ENCODE data around the gene NRARP.
"Not testable (repeated sequence)": the region's sequence is repeated elsewhere in the genome, so short reads cannot be mapped to it uniquely, and the experiment has no call there.

Gene NRARP

GRCh38 chr9:137302118-137302448, at the start of gene NRARP:
Gene NRARP, minus strand, starts transcription at chr9:137302271. Its CDS starts 343 bp downstream, at chr9:137301928.
- DNase-seq: peak; percentile 49 to 82

GRCh38 chr9:137350696-137351584, 48.9 kb upstream of the NRARP start:
- no peak for DNase-seq

- DNase-seq: no peak
These were observed 47.5 kb upstream of the NRARP start for GRCh38 chr9:137349471-137350033.

- no peak for DNase-seq
These were observed 46.8 kb upstream of the NRARP start for GRCh38 chr9:137348769-137349470.

- no peak for DNase-seq
These were observed 45.9 kb upstream of the NRARP start for GRCh38 chr9:137347928-137348327.

- DNase-seq: no peak
These were observed 40.4 kb upstream of the NRARP start for GRCh38 chr9:137342482-137342881.

GRCh38 chr9:137341227-137341626, 39.2 kb upstream of the NRARP start:
- DNase-seq: no peak

GRCh38 chr9:137339908-137340462, 37.9 kb upstream of the NRARP start:
- DNase-seq: not testable (repeated sequence)

GRCh38 chr9:137339045-137339907, 37.2 kb upstream of the NRARP start:
- no peak for DNase-seq

- no peak for DNase-seq
These were observed 34.7 kb upstream of the NRARP start for GRCh38 chr9:137336735-137337134.

- no peak for DNase-seq
These were observed 31.1 kb upstream of the NRARP start for GRCh38 chr9:137333016-137333671.

GRCh38 chr9:137331929-137332328, 29.9 kb upstream of the NRARP start:
- DNase-seq: no peak

- DNase-seq: no peak
These were observed 28.6 kb upstream of the NRARP start for GRCh38 chr9:137330689-137331088.

- DNase-seq: not testable (repeated sequence)
These were observed 27.5 kb upstream of the NRARP start for GRCh38 chr9:137329590-137329989.

GRCh38 chr9:137327641-137328550, 25.8 kb upstream of the NRARP start:
- DNase-seq: not testable (repeated sequence)

GRCh38 chr9:137326445-137327065, 24.5 kb upstream of the NRARP start:
- no peak for DNase-seq

- no peak for DNase-seq
These were observed 23.7 kb upstream of the NRARP start for GRCh38 chr9:137325799-137326198.

- DNase-seq: no peak
These were observed 23.1 kb upstream of the NRARP start for GRCh38 chr9:137325124-137325523.

- no peak for DNase-seq
These were observed 21.7 kb upstream of the NRARP start for GRCh38 chr9:137323531-137324331.
